NCI-H774 (cell line): ENCODE data around the gene MACIR.

ENCODE experiments used
- DNase-seq: peaks from one replicate; lab custom pipeline; 2025; lab: John Stamatoyannopoulos, UW

Gene MACIR

GRCh38 chr5:103293099-103293498 lies 34.5 kb downstream of the MACIR start:
- no peak for DNase-seq

- DNase-seq: no peak
Observed at GRCh38 chr5:103293719-103294118, 35.2 kb downstream of the MACIR start.

GRCh38 chr5:103294906-103295305 lies 36.3 kb downstream of the MACIR start:
- no peak for DNase-seq

- DNase-seq: no peak
Observed at GRCh38 chr5:103295424-103295823, 36.9 kb downstream of the MACIR start.

GRCh38 chr5:103295871-103296270 lies 37.3 kb downstream of the MACIR start:
- DNase-seq: no peak

GRCh38 chr5:103298117-103298516 lies 39.6 kb downstream of the MACIR start:
- DNase-seq: no peak

- DNase-seq: no peak
Observed at GRCh38 chr5:103298607-103299188, 40.1 kb downstream of the MACIR start.

DNA sequence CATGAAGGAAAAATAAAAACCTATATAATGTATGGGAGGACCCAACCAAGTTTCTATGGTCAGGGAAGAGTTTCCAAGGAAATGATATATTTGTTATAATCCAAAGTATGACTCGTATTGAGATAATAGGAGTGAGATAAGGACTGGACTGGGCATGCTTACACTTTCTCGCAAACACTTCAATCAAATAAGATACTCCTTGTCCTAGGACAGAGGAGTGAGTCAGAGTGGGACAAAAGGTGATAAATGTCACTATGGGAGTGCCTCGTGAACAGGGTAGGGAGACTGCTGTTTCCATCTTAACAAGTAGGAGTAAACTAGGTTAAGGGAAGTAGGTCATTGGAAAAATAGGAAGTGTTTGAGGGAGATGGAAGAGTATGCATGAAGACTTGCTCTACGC lies 47.2 kb downstream of the MACIR start:
- DNase-seq: no peak

GRCh38 chr5:103307470-103307869 lies 48.9 kb downstream of the MACIR start:
- DNase-seq: no peak

GRCh38 chr5:103308774-103309173 lies 50.2 kb downstream of the MACIR start:
- no peak for DNase-seq

DNA sequence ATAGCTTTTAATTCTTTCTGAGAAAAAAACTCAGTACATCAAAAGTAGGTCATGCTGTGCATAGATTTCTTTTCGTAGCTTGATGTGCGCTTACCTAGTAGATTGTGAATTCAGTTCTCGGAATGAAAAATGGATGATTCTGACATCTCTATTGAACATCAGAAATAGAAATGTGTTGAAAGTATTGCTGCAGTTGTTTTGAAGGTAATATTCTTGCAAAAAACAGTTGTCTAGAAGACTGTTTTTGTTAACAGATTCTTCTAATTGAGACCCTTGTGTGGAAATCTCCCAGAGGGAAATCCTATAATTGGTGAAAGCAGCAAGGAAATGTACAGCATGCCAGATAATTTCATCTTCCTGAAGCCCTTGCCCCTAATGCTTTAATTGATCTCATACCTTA lies 54.5 kb downstream of the MACIR start:
- no peak for DNase-seq

GRCh38 chr5:103315455-103315854 lies 56.9 kb downstream of the MACIR start:
- DNase-seq: no peak

DNA sequence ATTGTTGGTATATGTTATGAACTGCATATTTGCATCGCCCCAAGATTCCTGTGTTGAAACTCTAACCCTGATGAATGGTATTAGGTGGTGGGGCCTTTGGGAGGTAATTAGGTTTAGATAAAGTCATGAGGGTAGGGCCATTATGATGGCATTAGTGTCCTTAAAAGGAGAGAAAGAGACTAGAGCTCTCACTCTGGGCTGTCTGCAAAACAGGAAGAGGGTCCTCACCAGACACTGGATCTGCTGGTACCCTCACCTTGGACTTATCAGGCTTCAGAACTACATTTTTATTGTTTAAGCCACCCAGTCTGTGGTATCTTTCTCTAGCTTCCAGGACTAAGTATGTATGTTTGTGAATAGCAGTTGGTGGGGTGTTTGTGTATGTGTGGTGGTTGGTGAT lies 68.9 kb downstream of the MACIR start:
- no peak for DNase-seq

DNA sequence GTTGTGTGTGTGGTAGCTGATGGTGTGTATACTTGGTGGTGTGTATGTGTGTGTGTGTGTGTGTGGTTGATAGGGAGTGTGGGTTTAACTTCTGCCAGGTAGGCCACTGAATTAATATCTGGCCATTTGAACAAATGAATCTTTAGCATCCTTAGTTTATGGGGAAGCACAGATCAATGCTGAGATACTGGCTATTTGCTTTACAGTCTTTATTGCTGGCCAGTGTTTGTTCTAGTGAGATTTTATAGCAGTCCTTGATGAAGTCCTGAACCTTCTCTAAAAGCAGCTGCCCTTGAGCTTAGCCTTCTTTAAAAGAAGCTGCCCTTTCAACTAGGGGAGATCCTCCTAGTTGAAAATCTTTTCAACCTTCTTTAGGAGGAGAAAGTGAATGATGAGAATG lies 69.3 kb downstream of the MACIR start:
- DNase-seq: no peak
